HG03439 (cell line): Measurements from ENCODE around the gene TASL.
"Not testable (repeated sequence)": the region's sequence is repeated elsewhere in the genome, so short reads cannot be mapped to it uniquely, and the experiment has no call there.

Experiments used
- ATAC-seq: cut with Tn5 transposase; IDR thresholded peaks from one replicate; pipeline ENCODE4 v1.9.1; 2021; ENCODE audit warnings: mild to moderate bottlenecking, moderate library complexity; ENCODE audit not compliant: unreplicated experiment

The TASL gene

GRCh38 chrX:30580641-30581040 is 3.1 kb upstream of the TASL start:
- no peak for ATAC-seq

DNA sequence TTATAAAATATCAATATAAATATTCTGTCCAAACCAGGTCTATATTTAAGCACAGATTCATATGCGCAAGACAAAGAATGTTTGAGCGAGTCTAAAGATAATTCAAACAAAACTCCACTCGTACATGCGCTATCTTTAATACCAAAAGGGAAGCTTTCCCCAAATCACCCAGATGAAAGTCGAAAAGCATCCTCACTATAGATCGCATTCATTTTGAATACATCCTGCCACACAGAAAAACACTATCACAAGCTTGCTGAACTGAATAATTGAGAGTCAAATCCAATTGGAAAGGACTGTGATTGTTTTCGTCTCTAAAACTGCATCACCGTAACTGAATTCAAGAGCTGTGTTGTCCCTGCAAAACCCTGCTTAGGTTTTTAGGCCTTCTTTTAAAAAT is 685 bp downstream of the TASL start:
- no peak for ATAC-seq

DNA sequence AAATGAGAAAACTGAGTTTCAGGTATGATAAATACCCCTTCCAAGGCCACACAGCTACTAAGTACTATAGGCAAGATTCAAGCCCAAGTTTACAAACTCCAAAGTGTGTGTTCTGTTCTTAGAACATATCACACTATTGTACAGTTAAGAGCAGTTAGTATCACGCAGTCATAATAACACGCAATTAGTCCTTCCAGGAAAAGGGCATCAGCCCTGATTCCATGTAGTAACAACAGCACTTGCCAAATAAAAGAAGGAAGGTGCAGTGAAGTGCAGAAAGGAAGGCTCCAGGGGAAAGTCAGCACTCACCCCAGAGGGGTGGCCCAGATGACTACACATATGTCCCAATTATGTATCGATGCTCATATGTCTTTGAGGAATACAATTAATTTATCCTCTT is 4.4 kb downstream of the TASL start:
- ATAC-seq, result no peak

- ATAC-seq, result no peak
These were observed 4.9 kb downstream of the TASL start for GRCh38 chrX:30572678-30573077.

DNA sequence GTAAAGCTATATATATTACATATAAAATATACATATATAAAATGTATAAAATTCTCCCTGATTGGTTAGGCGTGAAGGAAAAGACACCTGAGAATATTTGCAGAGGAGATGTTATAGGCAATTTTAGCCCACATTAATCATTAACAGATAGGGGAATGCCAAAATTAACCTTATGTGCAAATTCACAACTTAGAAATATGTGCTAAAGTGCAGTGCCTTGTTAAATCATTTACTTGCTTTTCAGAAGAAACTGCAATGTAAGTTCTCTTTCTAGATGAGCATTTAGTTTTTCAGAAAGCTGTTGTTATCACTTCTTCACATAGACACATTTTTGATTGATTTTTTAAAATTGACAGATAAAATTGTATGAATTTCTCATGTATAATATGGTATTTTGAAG is 5.6 kb downstream of the TASL start:
- ATAC-seq, result no peak

DNA sequence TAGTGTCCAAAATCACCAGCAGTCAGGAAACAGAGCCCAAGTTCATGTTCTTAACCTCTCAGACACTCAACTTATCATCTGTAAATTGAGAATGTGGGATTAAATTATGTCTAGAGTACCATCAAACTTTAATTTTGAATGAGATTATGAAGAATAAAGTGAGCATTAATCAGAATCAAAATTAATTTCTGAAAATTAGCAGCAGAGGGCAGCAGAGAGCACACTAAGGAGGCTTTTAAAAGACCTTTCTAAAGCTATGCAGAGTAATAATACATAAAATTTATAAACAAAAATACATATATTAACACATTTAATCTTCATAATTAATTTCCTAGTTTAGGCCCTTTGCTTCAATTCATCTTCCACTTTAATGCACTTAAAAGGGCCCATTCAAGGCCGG is 7.1 kb downstream of the TASL start:
- ATAC-seq, result no peak

GRCh38 chrX:30568136-30568535 is 9.4 kb downstream of the TASL start:
- peak; percentile 67 for ATAC-seq

DNA sequence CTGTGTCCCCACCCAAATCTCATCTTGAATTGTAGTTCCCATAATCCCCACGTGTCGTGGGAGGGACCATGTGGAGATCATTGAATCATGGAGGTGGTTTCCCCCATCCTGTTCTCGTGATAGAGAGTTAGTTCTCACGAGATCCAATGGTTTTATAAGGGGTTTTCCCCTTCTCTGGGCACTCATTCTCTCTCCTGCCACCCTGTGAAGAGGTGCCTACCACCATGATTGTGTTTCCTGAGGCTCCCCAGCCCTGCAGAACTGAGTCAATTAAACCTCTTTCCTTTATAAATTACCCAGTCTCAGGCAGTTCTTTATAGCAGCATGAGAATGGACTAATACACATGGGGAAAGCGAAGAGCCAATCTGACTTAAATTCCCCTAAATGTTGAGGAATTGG is 14.5 kb downstream of the TASL start:
- not testable (repeated sequence) for ATAC-seq

- no peak for ATAC-seq
These were observed 16.4 kb downstream of the TASL start for GRCh38 chrX:30561191-30561590.

- ATAC-seq, result no peak
These were observed 39.3 kb downstream of the TASL start for GRCh38 chrX:30538271-30538670.

DNA sequence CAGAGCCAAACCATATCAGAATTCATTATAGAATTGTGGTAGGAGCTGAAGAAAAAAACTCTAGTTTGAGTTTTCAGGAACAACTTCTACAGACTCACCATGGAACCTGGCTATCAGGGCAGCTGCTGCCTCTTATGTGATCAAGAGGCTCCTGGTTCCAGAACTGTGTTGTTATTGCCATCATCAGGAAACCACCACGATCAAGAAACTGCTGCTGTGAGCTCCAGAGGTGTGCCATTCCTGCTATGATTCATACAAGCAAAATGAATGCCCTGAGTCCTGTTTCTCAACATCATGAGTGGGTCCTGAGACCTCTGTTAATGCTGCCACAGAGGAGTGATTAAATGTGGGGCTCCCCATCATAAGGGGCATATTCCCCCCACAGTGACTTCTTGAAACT is 43.7 kb downstream of the TASL start:
- no peak for ATAC-seq

GRCh38 chrX:30533266-30533665 is 44.3 kb downstream of the TASL start:
- no peak for ATAC-seq

GRCh38 chrX:30530606-30531005 is 47.0 kb downstream of the TASL start:
- ATAC-seq, result no peak

DNA sequence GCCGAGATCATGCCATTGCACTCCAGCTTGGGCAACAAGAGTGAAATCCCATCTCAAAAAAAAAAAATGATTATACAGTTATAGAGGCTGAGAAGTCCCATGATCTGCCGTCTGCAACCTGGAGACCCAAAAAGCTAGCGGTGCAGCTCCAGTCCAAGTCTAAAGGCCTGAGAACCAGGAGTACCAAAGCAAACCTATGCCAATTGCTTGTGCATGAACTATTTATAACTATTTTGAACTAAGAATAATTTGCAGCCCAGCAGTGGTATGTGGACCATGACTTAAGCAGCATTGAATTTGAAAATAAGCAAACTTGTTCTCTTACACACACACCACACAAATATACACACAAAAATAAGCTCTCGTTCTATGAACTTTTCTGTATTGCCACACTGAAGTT is 51.8 kb downstream of the TASL start:
- ATAC-seq, result no peak

DNA sequence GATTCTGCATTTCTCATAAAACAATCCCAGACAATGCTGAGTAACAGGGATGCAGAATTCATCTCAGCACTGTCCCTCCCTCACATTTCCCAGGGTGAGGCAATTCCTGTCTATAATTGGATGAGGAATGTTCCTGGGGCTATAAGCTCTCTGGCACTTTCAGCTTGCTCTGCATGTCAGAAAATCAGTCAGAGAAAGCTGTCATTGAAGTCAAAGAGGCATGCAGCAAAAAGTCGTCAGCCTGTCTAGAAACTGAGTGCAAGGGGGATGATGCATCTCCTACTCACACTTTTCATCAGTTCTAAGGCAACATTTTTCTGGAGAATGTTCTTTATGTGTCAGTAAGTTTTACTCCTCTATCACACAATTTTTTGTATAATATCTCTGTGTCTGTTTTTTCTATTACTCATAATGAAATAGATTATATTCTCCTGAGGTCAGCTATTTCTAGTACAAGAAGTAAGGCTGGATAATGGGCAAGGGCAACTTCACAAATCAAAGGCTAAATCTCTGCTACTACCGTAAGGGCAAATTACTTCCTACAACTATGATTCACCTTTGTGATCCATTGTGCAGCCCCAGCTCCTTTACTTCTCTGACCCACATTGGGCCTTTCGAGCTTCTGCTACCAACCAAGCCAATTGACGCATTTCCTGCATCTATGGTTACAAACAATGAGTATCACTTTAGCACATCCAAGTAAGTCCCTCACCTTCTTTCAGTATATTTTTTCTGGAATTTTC is 56.0 kb downstream of the TASL start:
- no peak for ATAC-seq

DNA sequence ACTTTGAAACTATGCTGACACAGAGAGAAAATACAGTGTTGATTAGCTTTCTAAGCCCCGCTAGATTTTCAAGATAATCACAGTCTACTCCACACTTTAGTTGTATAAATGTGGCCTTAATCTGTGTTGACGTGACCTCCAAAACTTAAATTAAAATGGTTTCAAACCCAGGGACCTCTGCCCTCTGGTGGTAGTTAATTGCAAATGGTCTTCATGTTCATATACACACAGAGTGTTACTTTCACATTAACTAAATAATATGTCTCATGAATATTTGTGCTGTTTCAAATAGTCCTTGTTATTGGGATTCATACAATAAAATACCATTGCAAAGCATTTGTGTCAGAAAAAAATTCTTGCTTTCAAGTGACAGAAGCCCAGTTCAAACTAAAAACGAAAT is 64.3 kb downstream of the TASL start:
- no peak for ATAC-seq
